Cardiac fibroblast (primary cell): ENCODE measurements around the gene PLXNA4.

Experiments used
- DNase-seq, 2 donors: peaks; one replicate each; pipeline versions ENCODE4 v3.0.0 to v3.0.0-alpha.2; 2010; ENCODE audit warnings: low read depth in 2 of 2
- H3K4me3 ChIP-seq, 2 donors: replicated peaks in 1 of 2; 1 replicate in 1 of 2; 2 replicates in 1 of 2; pipeline ENCODE4 v1.5.1; 2011; ENCODE audit warnings: low read depth in 2 of 2, low read length in 2 of 2, mild to moderate bottlenecking in 2 of 2, moderate library complexity in 1 of 2
- CTCF ChIP-seq: IDR thresholded peaks from one replicate; pipeline ENCODE4 v1.5.1; 2011; ENCODE audit warnings: low read depth, mild to moderate bottlenecking, low read length, inconsistent platforms

Gene PLXNA4

GRCh38 chr7:132553031-132553430 is 23.2 kb downstream of the PLXNA4 start:
- DNase-seq, result no peak
- no peak overlapping the region for H3K4me3 ChIP-seq
- no peak for TF ChIP-seq CTCF

- H3K4me3 ChIP-seq, result no peak overlapping the region
- no peak for TF ChIP-seq CTCF
- no peak for DNase-seq
Measured at GRCh38 chr7:132551886-132552285, 24.4 kb downstream of the PLXNA4 start.

- TF ChIP-seq CTCF, result no peak
- H3K4me3 ChIP-seq, result no peak overlapping the region
- DNase-seq, result no peak
Measured at GRCh38 chr7:132551439-132551838, 24.8 kb downstream of the PLXNA4 start.

GRCh38 chr7:132548489-132549078 is 27.7 kb downstream of the PLXNA4 start:
- no peak overlapping the region for H3K4me3 ChIP-seq
- peak; percentile 51 to 64 for DNase-seq

GRCh38 chr7:132547821-132548220 is 28.4 kb downstream of the PLXNA4 start:
- no peak for DNase-seq
- no peak overlapping the region for H3K4me3 ChIP-seq
- no peak for TF ChIP-seq CTCF

More at GRCh38 chr7:132548489-132549078, 27.7 kb downstream of the PLXNA4 start:
- TF ChIP-seq CTCF, result no peak

- H3K4me3 ChIP-seq, result no peak overlapping the region
- no peak for TF ChIP-seq CTCF
- DNase-seq, result no peak
Measured at GRCh38 chr7:132546366-132547127, 29.7 kb downstream of the PLXNA4 start.
